Measurements from ENCODE around the gene TMEM45B. TPM values are rescaled to one million over a fixed set of nuclear protein-coding genes. Genes with fewer than 3 reads are reported as not detected.
A peak's percentile ranks its signal among the peaks of the same experiment; 100 is the strongest.
"Not testable (repeated sequence)": the region's sequence is repeated elsewhere in the genome, so short reads cannot be mapped to it uniquely, and the experiment has no call there.

TMEM45B gene
- total and polyA plus RNA-seq, 2 experiments from 2014 or later: 0.10 to 0.33 TPM

DNA sequence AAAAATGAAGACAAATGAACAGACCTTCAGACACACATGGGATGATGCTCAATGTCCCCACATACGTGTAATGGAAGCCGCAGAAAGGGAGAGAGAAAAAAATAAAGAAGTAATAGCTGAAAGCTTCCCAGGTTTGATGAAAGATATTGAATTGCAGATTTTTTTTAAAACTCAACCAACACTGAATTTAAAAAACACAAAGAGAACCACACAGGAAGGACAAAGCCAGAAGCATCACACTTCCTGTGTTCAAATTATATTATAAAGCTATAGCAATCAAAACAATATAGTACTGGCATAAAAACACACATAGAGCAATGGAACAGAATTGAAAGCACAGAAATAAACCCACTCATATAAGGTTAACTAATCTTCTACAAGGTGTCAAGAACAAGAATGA is 26.5 kb downstream of the TMEM45B start:
- peaks cover 11% of the 10 kb centered on the region for H3K4me1 ChIP-seq (ENCODE audit: low read depth)
- TF ChIP-seq, protein P1, sequence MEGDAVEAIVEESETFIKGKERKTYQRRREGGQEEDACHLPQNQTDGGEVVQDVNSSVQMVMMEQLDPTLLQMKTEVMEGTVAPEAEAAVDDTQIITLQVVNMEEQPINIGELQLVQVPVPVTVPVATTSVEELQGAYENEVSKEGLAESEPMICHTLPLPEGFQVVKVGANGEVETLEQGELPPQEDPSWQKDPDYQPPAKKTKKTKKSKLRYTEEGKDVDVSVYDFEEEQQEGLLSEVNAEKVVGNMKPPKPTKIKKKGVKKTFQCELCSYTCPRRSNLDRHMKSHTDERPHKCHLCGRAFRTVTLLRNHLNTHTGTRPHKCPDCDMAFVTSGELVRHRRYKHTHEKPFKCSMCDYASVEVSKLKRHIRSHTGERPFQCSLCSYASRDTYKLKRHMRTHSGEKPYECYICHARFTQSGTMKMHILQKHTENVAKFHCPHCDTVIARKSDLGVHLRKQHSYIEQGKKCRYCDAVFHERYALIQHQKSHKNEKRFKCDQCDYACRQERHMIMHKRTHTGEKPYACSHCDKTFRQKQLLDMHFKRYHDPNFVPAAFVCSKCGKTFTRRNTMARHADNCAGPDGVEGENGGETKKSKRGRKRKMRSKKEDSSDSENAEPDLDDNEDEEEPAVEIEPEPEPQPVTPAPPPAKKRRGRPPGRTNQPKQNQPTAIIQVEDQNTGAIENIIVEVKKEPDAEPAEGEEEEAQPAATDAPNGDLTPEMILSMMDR (IDR thresholded peaks at IDR 0.05; ENCODE audit: low read depth, low read length): no peak
- H3K27me3 ChIP-seq: no peaks in the 10 kb centered on the region
- H3K27ac ChIP-seq: no peak overlapping the region
- no peaks in the 10 kb centered on the region for H3K36me3 ChIP-seq
- H3K4me3 ChIP-seq: no peak overlapping the region
- no peak for DNase-seq (ENCODE audit: low read depth in 1 of 2, low spot score in 1 of 2)
- no peaks in the 10 kb centered on the region for H3K9me3 ChIP-seq (ENCODE audit: low read depth)

DNA sequence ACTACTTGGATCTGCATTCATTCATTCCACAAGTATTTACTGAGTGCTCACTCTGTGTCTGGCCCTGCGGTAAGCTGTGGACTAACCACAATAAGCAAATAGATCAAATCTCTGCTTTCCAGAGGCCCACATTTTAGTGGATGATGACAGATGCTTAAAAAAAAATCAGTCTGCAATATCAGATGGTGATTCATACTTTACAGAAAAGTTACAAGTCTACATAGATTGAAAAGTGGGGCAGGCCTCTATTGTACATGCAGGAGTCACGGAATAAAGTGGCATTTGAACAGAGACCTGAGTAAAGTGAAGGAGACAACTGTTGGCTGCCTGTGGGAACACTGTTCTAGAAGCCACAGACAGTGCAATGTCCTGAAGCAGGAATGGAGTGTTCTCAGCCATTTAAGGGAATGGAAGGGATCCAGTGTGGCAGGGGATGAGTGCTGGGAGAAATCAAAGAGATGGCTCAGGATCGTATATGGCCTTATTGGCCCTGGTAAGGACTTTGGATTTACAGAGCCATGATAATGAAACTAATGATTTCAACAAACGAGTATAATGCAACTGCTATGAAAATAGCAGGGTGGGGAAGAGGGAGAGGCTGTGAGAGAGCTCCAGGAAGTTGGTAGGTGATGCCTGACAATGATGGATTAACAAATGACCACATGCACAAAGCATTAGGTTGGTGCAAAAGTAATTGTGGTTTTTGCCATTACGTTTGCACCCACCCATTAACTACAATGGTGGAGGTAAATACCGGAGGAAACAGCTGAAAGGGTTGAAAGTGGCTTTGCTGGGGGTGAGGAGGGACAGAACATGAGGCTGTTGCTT is 31.1 kb downstream of the TMEM45B start:
- DNase-seq (ENCODE audit: low read depth in 1 of 2, low spot score in 1 of 2): peak in 1 of 2 donors; percentile 90
- Histone ChIP-seq H3K9me3 (ENCODE audit: low read depth) (no peaks in the 10 kb centered on the region), H3K27me3 (no peaks in the 10 kb centered on the region), H3K36me3 (no peaks in the 10 kb centered on the region), H3K27ac (peak overlapping the region; percentile 60), H3K4me3 (no peak overlapping the region), H3K4me1 (ENCODE audit: low read depth) (peaks cover 9% of the 10 kb centered on the region)
- TF ChIP-seq, protein P1 (IDR thresholded peaks at IDR 0.05; ENCODE audit: low read depth, low read length): no peak

DNA sequence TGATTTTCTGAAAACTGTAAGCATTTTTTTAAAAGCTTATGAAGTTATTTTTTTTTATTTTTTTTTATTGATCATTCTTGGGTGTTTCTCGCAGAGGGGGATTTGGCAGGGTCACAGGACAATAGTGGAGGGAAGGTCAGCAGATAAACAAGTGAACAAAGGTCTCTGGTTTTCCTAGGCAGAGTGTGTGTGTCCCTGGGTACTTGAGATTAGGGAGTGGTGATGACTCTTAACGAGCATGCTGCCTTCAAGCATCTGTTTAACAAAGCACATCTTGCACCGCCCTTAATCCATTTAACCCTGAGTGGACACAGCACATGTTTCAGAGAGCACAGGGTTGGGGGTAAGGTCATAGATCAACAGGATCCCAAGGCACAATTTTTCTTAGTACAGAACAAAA is 31.7 kb downstream of the TMEM45B start:
- H3K27ac ChIP-seq: not testable (repeated sequence)

DNA sequence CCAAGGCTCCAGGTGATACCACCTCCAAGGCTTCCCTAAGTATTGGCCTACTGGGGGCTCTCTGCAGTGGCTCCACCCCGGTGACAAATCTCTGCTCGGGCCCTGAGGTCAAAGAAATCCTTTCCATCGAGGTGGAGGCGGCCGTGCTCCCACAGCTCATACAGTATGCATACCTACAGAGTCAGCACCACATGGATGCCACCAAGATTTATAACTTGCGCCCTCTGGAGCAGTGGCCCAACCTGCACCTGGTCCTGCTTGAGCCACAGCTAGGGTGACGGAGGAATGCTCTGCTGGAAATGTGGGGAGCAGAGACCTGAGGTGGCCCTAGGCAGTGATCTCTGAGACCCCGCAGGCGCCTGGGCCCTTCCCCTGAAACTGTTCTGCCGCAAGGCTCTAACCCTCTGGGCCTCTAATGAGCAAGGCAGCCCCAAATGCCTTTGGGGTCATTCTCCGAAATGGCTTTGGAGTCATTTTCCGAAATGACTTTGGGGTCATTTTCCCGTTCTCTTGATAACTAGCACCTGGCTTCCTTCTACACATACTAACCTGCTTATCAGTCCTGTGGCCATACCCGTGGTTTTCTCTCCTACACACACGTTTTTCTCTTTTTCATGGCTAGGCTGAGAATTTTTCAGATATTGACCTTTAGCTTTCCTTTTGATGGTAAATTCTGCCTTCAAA is 33.9 kb downstream of the TMEM45B start:
- H3K27ac ChIP-seq: no peak overlapping the region
- H3K9me3 ChIP-seq (ENCODE audit: low read depth): no peaks in the 10 kb centered on the region
- no peaks in the 10 kb centered on the region for H3K27me3 ChIP-seq
- H3K4me3 ChIP-seq: no peak overlapping the region
- peaks cover 20% of the 10 kb centered on the region for H3K4me1 ChIP-seq (ENCODE audit: low read depth)
- H3K36me3 ChIP-seq: no peaks in the 10 kb centered on the region
- TF ChIP-seq, protein P1 (IDR thresholded peaks at IDR 0.05; ENCODE audit: low read depth, low read length): no peak
- no peak for DNase-seq (ENCODE audit: low read depth in 1 of 2, low spot score in 1 of 2)

More for the DNA sequence above, 31.7 kb downstream of the TMEM45B start:
- H3K9me3 ChIP-seq (ENCODE audit: low read depth); DNase-seq (ENCODE audit: low read depth in 1 of 2, low spot score in 1 of 2); H3K4me1 ChIP-seq (ENCODE audit: low read depth); H3K27me3 ChIP-seq; H3K36me3 ChIP-seq; H3K4me3 ChIP-seq: not testable (repeated sequence)

DNA sequence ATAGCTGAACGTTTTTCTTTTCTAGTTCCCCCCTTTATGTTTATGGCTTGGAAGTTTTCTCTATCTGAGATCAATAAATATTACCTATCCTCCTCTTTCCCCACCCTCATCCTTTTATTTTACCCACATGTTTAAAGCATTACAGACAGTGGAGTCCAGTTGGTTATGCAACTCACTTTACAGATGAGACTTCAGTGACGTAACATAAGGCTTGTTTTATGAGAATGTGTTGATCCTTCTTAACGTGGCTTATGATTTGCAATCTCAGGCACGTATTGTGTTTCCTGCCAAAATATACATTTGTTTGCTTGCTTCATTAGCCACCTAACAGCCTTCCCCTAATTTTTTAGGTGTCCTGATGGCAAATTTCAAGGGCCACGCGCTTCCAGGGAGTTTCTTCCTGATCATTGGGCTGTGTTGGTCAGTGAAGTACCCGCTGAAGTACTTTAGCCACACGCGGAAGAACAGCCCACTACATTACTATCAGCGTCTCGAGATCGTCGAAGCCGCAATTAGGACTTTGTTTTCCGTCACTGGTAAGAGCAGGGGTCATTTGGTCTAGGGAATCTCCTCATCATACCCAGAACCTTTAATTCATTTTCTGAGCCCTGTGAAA is 36.6 kb downstream of the TMEM45B start:
- Histone ChIP-seq H3K4me1 (ENCODE audit: low read depth) (peaks cover 11% of the 10 kb centered on the region), H3K27me3 (no peaks in the 10 kb centered on the region), H3K36me3 (no peaks in the 10 kb centered on the region), H3K27ac (no peak overlapping the region), H3K4me3 (no peak overlapping the region), H3K9me3 (ENCODE audit: low read depth) (no peaks in the 10 kb centered on the region)
- no peak for DNase-seq (ENCODE audit: low read depth in 1 of 2, low spot score in 1 of 2)
- TF ChIP-seq, protein P1 (IDR thresholded peaks at IDR 0.05; ENCODE audit: low read depth, low read length): no peak

Measured in cardiac muscle cell (in vitro differentiated cells and primary cell).